ENCODE results near the gene RNPEPL1.
"Not testable (repeated sequence)": the region's sequence is repeated elsewhere in the genome, so short reads cannot be mapped to it uniquely, and the experiment has no call there.

The RNPEPL1 gene

GRCh38 chr2:240538031-240538780 lies 30.1 kb upstream of the RNPEPL1 start:
- DNase-seq: no peak

GRCh38 chr2:240539101-240539500 lies 29.2 kb upstream of the RNPEPL1 start:
- DNase-seq: not testable (repeated sequence)

- no peak for DNase-seq
Observed at GRCh38 chr2:240539906-240540305, 28.4 kb upstream of the RNPEPL1 start.

GRCh38 chr2:240551288-240551687 lies 17.0 kb upstream of the RNPEPL1 start:
- DNase-seq: no peak

- no peak for DNase-seq
Observed at GRCh38 chr2:240551811-240552210, 16.5 kb upstream of the RNPEPL1 start.

GRCh38 chr2:240553956-240554480 lies 14.3 kb upstream of the RNPEPL1 start:
- DNase-seq: no peak

- no peak for DNase-seq
Observed at GRCh38 chr2:240554767-240555493, 13.4 kb upstream of the RNPEPL1 start.

- DNase-seq: no peak
Observed at GRCh38 chr2:240555541-240556250, 12.6 kb upstream of the RNPEPL1 start.

- peak in 2 of 51 donors; percentile 14 to 35 for DNase-seq
Observed at GRCh38 chr2:240556553-240557100, 11.7 kb upstream of the RNPEPL1 start.

- no peak for DNase-seq
Observed at GRCh38 chr2:240557101-240557751, 11.1 kb upstream of the RNPEPL1 start.

GRCh38 chr2:240557808-240558207 lies 10.5 kb upstream of the RNPEPL1 start, which contains the start of gene ANKMY1:
ANKMY1 (minus strand) TSS chr2:240557988; CDS start chr2:240557335, 653 bp downstream.
- peak in 28 of 51 donors; percentile 3 to 77 (median 50) for DNase-seq

GRCh38 chr2:240558236-240558761 lies 10.0 kb upstream of the RNPEPL1 start:
- no peak for DNase-seq

- no peak for DNase-seq
Observed at GRCh38 chr2:240559286-240559685, 9.0 kb upstream of the RNPEPL1 start.

- DNase-seq: peak in 50 of 51 donors; percentile 29 to 96 (median 84)
Observed at GRCh38 chr2:240560084-240560479, 8.2 kb upstream of the RNPEPL1 start, which contains the start of gene DUSP28. DUSP28 (plus strand) TSS chr2:240560357; CDS start chr2:240560685, 328 bp downstream.

- peak; percentile 62 to 100 (median 97) for DNase-seq
Observed at GRCh38 chr2:240560480-240561324, 7.6 kb upstream of the RNPEPL1 start.

GRCh38 chr2:240561325-240561971 lies 6.8 kb upstream of the RNPEPL1 start:
- no peak for DNase-seq

GRCh38 chr2:240563231-240563630 lies 5.1 kb upstream of the RNPEPL1 start:
- DNase-seq: not testable (repeated sequence)

- DNase-seq: no peak
Observed at GRCh38 chr2:240563951-240564560, 4.2 kb upstream of the RNPEPL1 start.
